Measurements from ENCODE around the gene GPC6.

The GPC6 gene

GRCh38 chr13:94088742-94089141, 862.1 kb downstream of the GPC6 start:
- Histone ChIP-seq H3K4me3 (ENCODE audit: low read depth, low read length, poor library complexity, severe bottlenecking) (no peak overlapping the region), H3K9me3 (ENCODE audit: low read length) (0 out of 2 replicates have a peak, but pooled peaks cover 3% of the 10 kb centered on the region), H3K36me3 (ENCODE audit: insufficient read depth, low read length) (no peaks in the 10 kb centered on the region), H3K4me1 (ENCODE audit: insufficient read depth, low read length, severe bottlenecking) (no peaks in the 10 kb centered on the region), H3K27ac (ENCODE audit: low read depth, low read length, poor library complexity, severe bottlenecking) (no peak overlapping the region), H2AFZ (ENCODE audit: low read length) (no peak overlapping the region), H4K20me1 (ENCODE audit: insufficient read depth, low read length) (no peaks in the 10 kb centered on the region), H3K9ac (ENCODE audit: low read length) (no peak overlapping the region), H3K27me3 (ENCODE audit: insufficient read depth, low read length) (no peaks in the 10 kb centered on the region), H3K79me2 (ENCODE audit: insufficient read depth, low read length) (no peaks in the 10 kb centered on the region), H3K4me2 (ENCODE audit: low read length) (no peak overlapping the region), H3F3A (ENCODE audit: insufficient read depth, low read length) (no peaks in the 10 kb centered on the region), H3K9me2 (ENCODE audit: low read depth, low read length) (no peaks in the 10 kb centered on the region)
- TF ChIP-seq EZH2 (IDR thresholded peaks at IDR 0.05; ENCODE audit: borderline replicate concordance, low read length) (no peak), CTCF (IDR thresholded peaks at IDR 0.05; ENCODE audit: low read length) (no peak)

GRCh38 chr13:94090773-94091480, 864.3 kb downstream of the GPC6 start:
- H2AFZ ChIP-seq (ENCODE audit: low read length): no peak overlapping the region
- H3K27me3 ChIP-seq (ENCODE audit: insufficient read depth, low read length): no peaks in the 10 kb centered on the region
- H3F3A ChIP-seq (ENCODE audit: insufficient read depth, low read length): no peaks in the 10 kb centered on the region
- no peak overlapping the region for H3K27ac ChIP-seq (ENCODE audit: low read depth, low read length, poor library complexity, severe bottlenecking)
- no peak overlapping the region for H3K4me3 ChIP-seq (ENCODE audit: low read depth, low read length, poor library complexity, severe bottlenecking)
- TF ChIP-seq CTCF (IDR thresholded peaks at IDR 0.05; ENCODE audit: low read length) (no peak), EZH2 (IDR thresholded peaks at IDR 0.05; ENCODE audit: borderline replicate concordance, low read length) (no peak)
- no peak overlapping the region for H3K4me2 ChIP-seq (ENCODE audit: low read length)
- H3K9me3 ChIP-seq (ENCODE audit: low read length): 0 out of 2 replicates have a peak, but pooled peaks cover 3% of the 10 kb centered on the region
- H4K20me1 ChIP-seq (ENCODE audit: insufficient read depth, low read length): no peaks in the 10 kb centered on the region
- no peak overlapping the region for H3K9ac ChIP-seq (ENCODE audit: low read length)
- H3K4me1 ChIP-seq (ENCODE audit: insufficient read depth, low read length, severe bottlenecking): no peaks in the 10 kb centered on the region
- no peaks in the 10 kb centered on the region for H3K79me2 ChIP-seq (ENCODE audit: insufficient read depth, low read length)
- no peaks in the 10 kb centered on the region for H3K9me2 ChIP-seq (ENCODE audit: low read depth, low read length)
- H3K36me3 ChIP-seq (ENCODE audit: insufficient read depth, low read length): no peaks in the 10 kb centered on the region

GRCh38 chr13:94093652-94094315, 867.2 kb downstream of the GPC6 start:
- Histone ChIP-seq H4K20me1 (ENCODE audit: insufficient read depth, low read length) (no peaks in the 10 kb centered on the region), H3K4me2 (ENCODE audit: low read length) (no peak overlapping the region), H3K27ac (ENCODE audit: low read depth, low read length, poor library complexity, severe bottlenecking) (no peak overlapping the region), H2AFZ (ENCODE audit: low read length) (no peak overlapping the region), H3K36me3 (ENCODE audit: insufficient read depth, low read length) (no peaks in the 10 kb centered on the region), H3K4me3 (ENCODE audit: low read depth, low read length, poor library complexity, severe bottlenecking) (no peak overlapping the region), H3K27me3 (ENCODE audit: insufficient read depth, low read length) (no peaks in the 10 kb centered on the region), H3K9me2 (ENCODE audit: low read depth, low read length) (no peaks in the 10 kb centered on the region), H3F3A (ENCODE audit: insufficient read depth, low read length) (no peaks in the 10 kb centered on the region), H3K9ac (ENCODE audit: low read length) (no peak overlapping the region), H3K4me1 (ENCODE audit: insufficient read depth, low read length, severe bottlenecking) (no peaks in the 10 kb centered on the region), H3K9me3 (ENCODE audit: low read length) (0 out of 2 replicates have a peak, but pooled peaks cover 3% of the 10 kb centered on the region), H3K79me2 (ENCODE audit: insufficient read depth, low read length) (no peaks in the 10 kb centered on the region)
- TF ChIP-seq EZH2 (IDR thresholded peaks at IDR 0.05; ENCODE audit: borderline replicate concordance, low read length): no peak
- no peak for TF ChIP-seq CTCF (IDR thresholded peaks at IDR 0.05; ENCODE audit: low read length)

All from OCI-LY1 (cell line).